Lower leg skin (tissue), 3 donors: ENCODE data around the gene TMEM39B.

ENCODE experiments used
- CTCF ChIP-seq, 3 donors: fragments of 450-650 bp; IDR thresholded peaks; one replicate each; pipeline ENCODE4 v1.5.1; 2016; ENCODE audit warnings: antibody characterized with exemption in 3 of 3, mild to moderate bottlenecking in 3 of 3, moderate library complexity in 2 of 3
- POLR2A ChIP-seq, 2 donors: fragments of 450-650 bp; IDR thresholded peaks; one replicate each; pipeline ENCODE4 v1.6.1; 2016 to 2017; ENCODE audit warnings: antibody characterized with exemption in 2 of 2, mild to moderate bottlenecking in 1 of 2, moderate library complexity in 1 of 2

- TF ChIP-seq CTCF (IDR thresholded peaks at IDR 0.05) (no peak), POLR2A (IDR thresholded peaks at IDR 0.05) (no peak)
Observed at GRCh38 chr1:32025515-32025914, 47.2 kb upstream of the TMEM39B start.
